GM19239 (cell line): ENCODE results near the gene C4B.

Experiments used
- DNase-seq: peaks from one replicate; pipeline ENCODE4 v3.0.0; 2011; ENCODE audit warnings: low spot score; ENCODE audit not compliant: insufficient read length
- FAIRE-seq: peaks from 2 replicates; lab custom pipeline; 2011; peaks lifted over from hg19 to GRCh38; lab: Jason Lieb, UNC

Gene C4B

DNA sequence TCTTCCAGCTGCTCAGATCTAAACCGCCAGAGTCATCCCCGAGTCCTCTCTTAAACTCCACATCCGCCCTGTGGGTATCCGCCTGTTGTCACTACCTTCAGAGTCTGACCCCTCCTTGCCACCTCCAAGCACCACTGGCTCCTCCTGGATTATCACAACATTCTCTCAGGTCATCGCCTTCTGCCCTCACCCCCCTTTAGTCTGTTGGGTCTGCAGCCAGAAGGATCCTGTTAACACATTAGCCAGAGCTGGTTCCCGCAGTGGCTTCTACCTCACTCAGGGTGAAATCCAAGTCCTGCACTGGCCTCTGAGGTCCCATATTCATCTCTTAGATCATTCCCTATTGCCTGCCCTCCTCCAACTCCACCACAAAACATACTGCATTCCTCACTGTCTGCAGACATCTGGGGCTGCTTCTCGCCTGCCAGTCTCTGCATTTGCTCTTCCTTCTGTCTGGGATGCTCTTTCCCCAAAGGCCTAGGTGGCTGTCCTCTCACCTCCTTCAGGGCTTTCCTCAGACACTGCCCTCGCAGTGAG lies 60.5 kb downstream of the C4B start:
- DNase-seq (no peak), FAIRE-seq (no peak)

DNA sequence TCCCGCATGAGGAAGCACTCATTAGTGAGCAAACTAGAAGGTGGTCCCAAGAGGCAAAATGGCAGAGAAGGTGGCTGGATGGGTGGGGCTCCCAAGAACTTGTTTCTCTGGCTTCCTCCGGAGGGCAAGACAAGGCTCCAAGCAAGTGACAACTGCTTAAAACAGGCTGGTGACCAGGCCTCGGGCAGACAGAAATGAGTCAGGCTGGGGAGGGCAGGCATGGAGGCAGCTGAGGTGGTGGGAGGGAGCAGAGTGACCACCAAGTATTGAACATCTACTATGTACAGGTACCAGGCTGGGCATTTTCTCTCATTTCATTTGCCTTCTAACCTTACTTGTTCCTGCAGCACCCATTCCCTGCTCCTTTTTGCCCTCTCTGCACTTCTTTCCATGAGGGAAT lies 61.2 kb downstream of the C4B start:
- no peak for FAIRE-seq
- DNase-seq = no peak

DNA sequence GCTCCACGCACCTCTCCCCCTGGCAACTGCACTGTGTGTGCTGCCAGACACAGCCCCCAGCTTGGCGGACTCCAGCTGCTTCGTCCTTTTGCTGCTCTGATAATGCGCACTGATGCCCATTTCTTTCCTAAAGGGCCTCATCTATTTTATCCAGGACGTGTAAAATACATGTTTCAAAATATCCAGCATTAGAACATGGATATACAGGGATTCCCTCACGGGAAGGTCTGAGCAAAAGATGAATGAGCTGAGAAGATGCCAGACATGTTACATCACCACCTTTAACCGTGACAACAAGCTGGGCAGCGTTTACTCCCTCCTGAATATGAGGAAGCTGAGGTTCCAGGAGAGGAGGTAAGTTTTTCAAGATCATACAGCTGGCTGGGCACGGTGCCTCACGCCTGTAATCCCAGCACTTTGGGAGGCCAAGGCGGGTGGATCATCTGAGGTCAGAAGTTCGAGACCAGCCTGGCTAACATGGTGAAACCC lies 61.8 kb downstream of the C4B start:
- DNase-seq (no peak), FAIRE-seq (no peak)

DNA sequence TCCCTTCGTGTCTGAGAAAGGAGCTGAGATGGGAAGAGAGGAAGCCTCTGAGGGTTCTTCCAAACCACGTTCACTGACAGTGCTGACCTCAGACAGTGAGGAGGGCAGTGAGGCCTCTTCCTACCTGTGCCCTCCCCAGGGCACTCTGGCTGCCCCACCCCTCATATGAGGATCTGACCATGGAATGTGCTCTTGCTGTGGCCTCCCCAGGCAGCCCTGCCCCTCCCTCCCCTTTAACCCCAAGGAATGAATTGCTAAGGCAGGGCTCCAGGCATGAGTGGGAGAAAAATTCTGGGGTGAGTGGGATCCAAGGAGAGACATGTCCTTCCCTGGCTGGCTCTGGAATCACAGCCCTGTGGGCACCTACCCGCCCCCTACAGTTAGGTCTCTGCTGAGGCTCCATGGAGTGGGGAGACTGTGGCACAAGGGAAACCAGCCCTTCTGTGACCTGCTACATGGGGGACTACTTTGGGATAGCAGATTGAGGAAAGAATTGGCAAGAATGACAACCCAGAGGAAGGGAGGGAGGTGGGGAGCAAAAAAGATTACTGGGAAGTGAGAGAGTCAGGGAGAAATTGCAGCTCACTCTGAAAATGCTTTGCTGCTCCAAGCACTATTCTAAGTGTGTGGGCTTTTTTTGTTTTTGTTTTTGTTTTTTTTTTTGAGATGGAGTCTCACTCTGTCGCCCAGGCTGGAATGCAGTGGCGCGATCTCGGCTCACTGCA lies 65.1 kb downstream of the C4B start:
- DNase-seq = no peak
- FAIRE-seq = no peak

DNA sequence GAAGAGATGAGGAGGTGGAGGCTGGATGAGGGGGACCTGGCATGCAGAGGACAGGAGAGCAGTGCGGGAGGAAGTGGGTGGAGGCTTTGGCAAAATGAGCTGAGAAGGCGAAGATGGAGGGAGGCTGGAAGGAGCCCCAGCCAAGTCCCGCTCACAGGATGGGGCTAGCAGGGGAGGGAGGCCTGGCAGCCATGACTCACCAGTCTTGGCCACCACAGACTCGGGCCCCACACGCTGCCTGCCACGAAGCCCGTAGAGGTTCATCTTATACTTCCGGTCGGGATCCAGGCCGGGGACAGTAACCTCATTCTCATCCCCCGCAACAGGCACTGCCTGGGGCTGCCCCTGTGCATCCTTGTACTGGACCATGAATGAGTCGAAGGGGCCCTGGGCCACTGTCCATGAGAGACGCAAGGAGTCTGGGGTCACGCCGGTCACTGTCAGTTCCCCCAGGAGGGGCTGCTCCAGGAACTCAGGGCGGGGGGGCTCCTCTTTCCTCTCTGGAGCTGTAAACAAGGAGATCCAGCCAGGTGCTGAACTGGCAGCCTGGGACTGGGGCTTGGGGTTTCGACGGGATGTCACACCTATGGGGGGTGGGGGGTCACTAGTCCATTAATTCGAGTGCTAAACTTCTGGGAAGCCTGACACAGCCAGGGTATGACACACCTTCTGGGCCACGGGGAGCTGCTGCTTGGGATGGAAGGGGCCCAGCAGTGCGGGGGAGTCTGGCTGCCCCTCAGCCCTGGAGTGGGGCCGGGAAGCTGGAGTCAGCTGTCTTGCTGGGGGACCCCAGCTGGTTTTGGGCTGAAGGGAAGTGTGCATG lies 66.8 kb downstream of the C4B start:
- DNase-seq (no peak), FAIRE-seq (no peak)

DNA sequence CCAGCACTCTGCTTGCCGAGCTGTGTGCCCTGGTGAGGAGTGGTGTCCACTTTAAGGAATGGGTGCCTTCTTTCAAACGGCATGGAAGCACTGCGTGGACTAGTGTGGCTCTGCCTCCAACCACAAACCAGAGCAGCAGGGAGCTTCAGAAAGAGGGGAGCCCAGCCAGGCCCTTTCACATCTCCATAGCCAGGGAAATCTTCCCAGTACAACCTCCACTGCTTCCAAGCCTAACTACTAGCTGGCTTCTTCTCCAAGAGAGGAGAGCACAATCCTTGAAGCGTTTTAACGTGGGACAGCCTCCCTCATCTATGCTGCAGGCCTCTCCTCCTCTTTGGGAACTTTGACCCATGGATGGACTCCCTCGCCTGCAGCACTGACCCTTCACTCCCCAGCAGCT lies 67.9 kb downstream of the C4B start:
- FAIRE-seq (no peak), DNase-seq (no peak)

DNA sequence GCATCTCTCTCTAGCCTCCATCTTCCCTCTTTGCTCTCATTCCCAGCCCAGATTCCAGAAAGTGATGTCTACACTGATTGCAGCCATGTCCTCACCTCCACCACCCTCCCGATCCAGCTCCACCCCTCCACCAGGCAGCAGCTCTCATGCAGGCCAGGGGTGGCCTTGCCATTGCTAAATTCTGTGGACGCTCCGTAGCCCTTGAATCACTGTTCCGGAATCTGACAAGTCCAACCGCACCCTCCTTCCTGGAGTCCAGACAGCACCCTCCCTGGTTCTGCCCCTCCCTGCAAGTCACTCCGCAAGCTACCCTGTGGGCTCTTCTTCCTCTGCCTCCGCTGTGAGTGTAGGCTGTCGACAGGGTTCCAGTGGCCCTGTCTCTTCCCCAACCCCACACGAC lies 68.3 kb downstream of the C4B start:
- DNase-seq (no peak), FAIRE-seq (no peak)

DNA sequence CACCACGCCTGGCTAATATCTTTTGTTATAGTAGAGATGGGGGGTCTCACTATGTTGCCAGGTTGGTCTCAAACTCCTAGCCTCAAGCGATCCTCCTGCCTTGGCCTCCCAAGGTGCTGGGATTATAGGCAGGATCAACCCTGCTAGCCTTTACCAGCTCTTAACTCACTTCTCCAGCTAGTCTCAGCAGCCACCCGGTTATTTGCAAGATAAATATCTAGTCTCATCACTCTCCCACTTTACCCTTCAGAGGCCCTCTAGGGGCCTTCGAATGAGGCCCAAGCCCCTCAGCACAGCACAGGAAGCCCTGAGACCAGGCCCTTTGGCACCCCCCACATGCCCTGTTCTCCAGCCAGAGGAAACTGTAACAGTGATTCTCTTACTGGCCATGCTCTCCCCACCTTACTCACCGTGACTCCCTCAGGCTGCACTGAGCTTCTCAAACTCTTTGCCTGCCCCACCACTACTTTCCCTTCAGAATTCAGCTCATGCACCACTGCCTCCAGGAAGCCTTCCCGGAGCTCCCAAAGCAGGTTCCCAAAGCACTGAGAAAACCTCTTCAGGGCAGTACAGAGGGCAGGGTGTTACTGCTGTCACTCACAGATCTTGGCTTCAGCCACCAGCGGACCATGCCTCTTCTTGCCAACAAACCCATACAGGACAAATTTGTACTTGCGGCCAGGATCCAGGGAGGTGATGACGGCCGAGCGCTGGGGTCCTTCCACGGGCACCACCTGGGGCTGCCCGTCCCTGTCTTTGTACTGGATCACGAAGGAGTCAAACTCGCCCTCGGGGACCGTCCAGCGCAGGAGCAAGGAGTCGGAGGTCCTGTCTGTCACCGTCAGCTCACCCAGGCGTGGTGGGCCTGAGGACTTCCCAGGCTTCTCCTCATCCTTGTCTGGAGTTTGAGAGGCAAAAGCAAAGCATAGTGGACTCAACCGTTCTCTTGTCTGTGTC lies 69.5 kb downstream of the C4B start:
- DNase-seq (no peak), FAIRE-seq (no peak)

DNA sequence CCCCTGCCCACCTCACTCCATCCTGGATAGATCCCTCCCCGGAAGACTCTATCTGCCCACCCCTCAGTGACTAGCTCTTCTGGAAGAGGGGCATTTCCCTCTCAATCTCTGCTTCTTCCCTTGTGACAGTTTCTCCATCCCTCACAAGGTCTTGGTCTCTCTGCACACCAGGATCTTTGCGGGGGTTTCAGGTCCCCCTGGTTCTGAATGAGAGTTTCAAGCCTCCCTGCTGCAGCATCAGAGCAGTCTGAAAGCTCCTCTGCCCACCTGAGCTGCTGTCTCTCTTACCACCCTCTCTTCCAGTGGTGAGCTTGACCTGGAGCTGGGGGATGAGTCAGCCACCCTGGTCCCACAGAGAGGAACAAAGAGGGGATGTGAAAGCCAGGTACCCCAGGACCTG lies 70.2 kb downstream of the C4B start:
- DNase-seq (no peak), FAIRE-seq (no peak)
